OCI-LY7 (cell line): ENCODE data around the gene PLXDC2.

ENCODE experiments used
- CTCF ChIP-seq: fragments of 200-600 bp; sonication (generic); conservative IDR thresholded peaks from 2 replicates; pipeline ENCODE4 v1.5.1; 2014; ENCODE audit warnings: mild to moderate bottlenecking, antibody characterized with exemption, low read length, moderate library complexity, mixed read lengths
- EZH2phosphoT487 ChIP-seq: fragments of 200-600 bp; sonication (generic); IDR thresholded peaks from 2 replicates; pipeline ENCODE4 v1.6.1; 2018; ENCODE audit warnings: low read depth, borderline replicate concordance, mild to moderate bottlenecking, mixed run types, antibody characterized with exemption, low read length, moderate library complexity, mixed read lengths

DNA sequence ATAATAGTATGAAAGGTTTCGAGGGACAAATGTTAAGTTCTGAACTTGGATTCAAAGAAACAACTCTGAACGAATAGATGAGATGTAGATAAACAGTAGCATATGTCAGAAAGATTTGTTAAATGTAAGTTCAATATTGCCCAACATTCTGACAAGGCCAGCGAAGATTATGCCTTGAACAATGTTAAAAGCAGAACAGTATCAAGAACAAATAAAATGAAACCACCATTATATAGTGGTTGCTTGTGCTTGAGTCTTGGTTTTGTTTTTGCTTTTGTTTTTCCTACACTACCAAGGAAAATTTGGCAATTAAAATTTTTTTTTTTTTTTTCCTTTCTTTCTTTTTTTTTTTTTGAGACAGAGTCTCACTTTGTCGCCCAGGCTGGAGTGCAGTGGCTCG, 66.4 kb downstream of the PLXDC2 start:
- no peak for TF ChIP-seq CTCF
- TF ChIP-seq EZH2phosphoT487, result no peak
